HEK293 (cell line): ENCODE results near the gene CEBPG.

Experiments
- BCL11A ChIP-seq: fragments of 450-650 bp; formaldehyde crosslinking; IDR thresholded peaks from 2 replicates; pipeline ENCODE4 v1.5.1; 2016; ENCODE audit warnings: low read depth, missing biosample characterization, missing genetic modification characterization
- CTCF ChIP-seq: fragments of 450-650 bp; formaldehyde crosslinking; IDR thresholded peaks from 2 replicates; pipeline ENCODE4 v1.5.1; 2016; ENCODE audit warnings: missing biosample characterization, missing genetic modification characterization
- IKZF3 ChIP-seq: fragments of 450-650 bp; IDR thresholded peaks from 2 replicates; pipeline ENCODE4 v1.5.0; 2018; ENCODE audit warnings: missing biosample characterization, mild to moderate bottlenecking, missing genetic modification characterization, moderate library complexity
- OSR2 ChIP-seq: fragments of 450-650 bp; formaldehyde crosslinking; IDR thresholded peaks from 2 replicates; pipeline ENCODE4 v1.5.1; 2016; ENCODE audit warnings: missing biosample characterization, missing genetic modification characterization
- PATZ1 ChIP-seq: fragments of 450-650 bp; formaldehyde crosslinking; IDR thresholded peaks from 2 replicates; pipeline ENCODE4 v1.5.1; 2016; ENCODE audit warnings: missing biosample characterization, missing genetic modification characterization
- PBX3 ChIP-seq: sonication (generic); formaldehyde crosslinking; IDR thresholded peaks from 2 replicates; pipeline ENCODE4 v1.8.1; 2022; ENCODE audit warnings: mild to moderate bottlenecking, moderate library complexity, missing genetic modification reagents
- PRDM4 ChIP-seq: fragments of 450-650 bp; formaldehyde crosslinking; IDR thresholded peaks from 2 replicates; pipeline ENCODE4 v1.5.1; 2017; ENCODE audit warnings: missing biosample characterization, missing genetic modification characterization
- TCF7L2 ChIP-seq: IDR thresholded peaks from 2 replicates; pipeline ENCODE4 v1.6.1; 2011; ENCODE audit warnings: low read depth, mild to moderate bottlenecking, inconsistent platforms, low read length, moderate library complexity, borderline replicate concordance
- YY1 ChIP-seq: fragments of 450-650 bp; formaldehyde crosslinking; IDR thresholded peaks from 2 replicates; pipeline ENCODE4 v1.5.1; 2018; ENCODE audit warnings: missing biosample characterization, missing genetic modification characterization
- ZBTB21 ChIP-seq: fragments of 450-650 bp; formaldehyde crosslinking; IDR thresholded peaks from 2 replicates; pipeline ENCODE4 v1.5.1; 2017; ENCODE audit warnings: missing biosample characterization, missing genetic modification characterization
- ZFHX2 ChIP-seq: fragments of 450-650 bp; formaldehyde crosslinking; conservative IDR thresholded peaks from 2 replicates; pipeline ENCODE4 v1.5.1; 2016; ENCODE audit warnings: missing biosample characterization, missing genetic modification characterization
- ZNF10 ChIP-seq: fragments of 450-650 bp; formaldehyde crosslinking; IDR thresholded peaks from 2 replicates; pipeline ENCODE4 v1.5.1; 2017; ENCODE audit warnings: missing biosample characterization, missing genetic modification characterization
- ZNF133 ChIP-seq: fragments of 450-650 bp; formaldehyde crosslinking; IDR thresholded peaks from 2 replicates; pipeline ENCODE4 v1.5.1; 2016; ENCODE audit warnings: missing biosample characterization, missing genetic modification characterization
- ZNF214 ChIP-seq: fragments of 450-650 bp; formaldehyde crosslinking; IDR thresholded peaks from 2 replicates; pipeline ENCODE4 v1.5.1; 2017; ENCODE audit warnings: missing biosample characterization, mild to moderate bottlenecking, missing genetic modification characterization, borderline replicate concordance
- ZNF221 ChIP-seq: fragments of 450-650 bp; formaldehyde crosslinking; IDR thresholded peaks from 2 replicates; pipeline ENCODE4 v1.5.1; 2017; ENCODE audit warnings: missing biosample characterization, missing genetic modification characterization, borderline replicate concordance
- ZNF513 ChIP-seq: fragments of 450-650 bp; IDR thresholded peaks from 2 replicates; pipeline ENCODE4 v1.5.1; 2018; ENCODE audit warnings: missing biosample characterization, missing genetic modification characterization
- ZNF514 ChIP-seq: fragments of 450-650 bp; formaldehyde crosslinking; IDR thresholded peaks from 2 replicates; pipeline ENCODE4 v1.5.1; 2016; ENCODE audit warnings: missing biosample characterization, missing genetic modification characterization
- ZNF548 ChIP-seq: fragments of 450-650 bp; formaldehyde crosslinking; IDR thresholded peaks from 2 replicates; pipeline ENCODE4 v1.5.1; 2016; ENCODE audit warnings: missing biosample characterization, missing genetic modification characterization
- ZNF610 ChIP-seq: fragments of 450-650 bp; formaldehyde crosslinking; IDR thresholded peaks from 2 replicates; pipeline ENCODE4 v1.5.1; 2016; ENCODE audit warnings: missing biosample characterization, missing genetic modification characterization, borderline replicate concordance
- ZNF626 ChIP-seq: fragments of 450-650 bp; sonication (Bioruptor Pico); formaldehyde crosslinking; IDR thresholded peaks from 2 replicates; pipeline ENCODE4 v1.5.1; 2018; ENCODE audit warnings: missing biosample characterization, missing genetic modification characterization, inconsistent platforms
- ZNF629 ChIP-seq: fragments of 450-650 bp; formaldehyde crosslinking; IDR thresholded peaks from 2 replicates; pipeline ENCODE4 v1.5.1; 2017; ENCODE audit warnings: missing biosample characterization, missing genetic modification characterization
- ZNF654 ChIP-seq: fragments of 450-650 bp; formaldehyde crosslinking; IDR thresholded peaks from 2 replicates; pipeline ENCODE4 v1.5.1; 2016; ENCODE audit warnings: low read depth, missing biosample characterization, missing genetic modification characterization
- ZNF664 ChIP-seq: fragments of 450-650 bp; formaldehyde crosslinking; IDR thresholded peaks from 2 replicates; pipeline ENCODE4 v1.5.1; 2016; ENCODE audit warnings: missing biosample characterization, missing genetic modification characterization
- ZNF677 ChIP-seq: fragments of 450-650 bp; IDR thresholded peaks from 2 replicates; pipeline ENCODE4 v1.5.0; 2018; ENCODE audit warnings: missing biosample characterization, mild to moderate bottlenecking, missing genetic modification characterization, moderate library complexity
- ZNF785 ChIP-seq: fragments of 450-650 bp; formaldehyde crosslinking; IDR thresholded peaks from 2 replicates; pipeline ENCODE4 v1.5.1; 2016; ENCODE audit warnings: missing biosample characterization, missing genetic modification characterization
- ZSCAN16 ChIP-seq: fragments of 450-650 bp; formaldehyde crosslinking; IDR thresholded peaks from 2 replicates; pipeline ENCODE4 v1.5.1; 2016; ENCODE audit warnings: missing biosample characterization, missing genetic modification characterization
- ZSCAN23 ChIP-seq: fragments of 450-650 bp; formaldehyde crosslinking; IDR thresholded peaks from 2 replicates; pipeline ENCODE4 v1.5.1; 2016; ENCODE audit warnings: missing biosample characterization, missing genetic modification characterization
- ZSCAN4 ChIP-seq: fragments of 450-650 bp; formaldehyde crosslinking; IDR thresholded peaks from 2 replicates; pipeline ENCODE4 v1.5.1; 2017; ENCODE audit warnings: missing biosample characterization, missing genetic modification characterization
- ZXDB ChIP-seq: fragments of 450-650 bp; formaldehyde crosslinking; IDR thresholded peaks from 2 replicates; pipeline ENCODE4 v1.5.1; 2016; ENCODE audit warnings: missing biosample characterization, missing genetic modification characterization

Gene CEBPG

GRCh38 chr19:33355535-33355934 lies 18.0 kb upstream of the CEBPG start (continued):
- no peak for TF ChIP-seq CTCF (tag by site-specific recombination)
- TF ChIP-seq ZNF664, result no peak
- TF ChIP-seq ZSCAN16 (tag by site-specific recombination), result no peak
- no peak for TF ChIP-seq ZNF10
- TF ChIP-seq ZNF514 (tag by site-specific recombination), result no peak
- no peak for TF ChIP-seq IKZF3 (tag by site-specific recombination)
- no peak for TF ChIP-seq TCF7L2
- no peak for TF ChIP-seq ZNF513
- TF ChIP-seq OSR2 (tag by site-specific recombination), result no peak
- TF ChIP-seq YY1 (tag by site-specific recombination), result no peak
- no peak for TF ChIP-seq PRDM4 (tag by site-specific recombination)
- TF ChIP-seq ZNF654 (tag by site-specific recombination), result no peak
- peak; percentile 96 for TF ChIP-seq ZNF610 (tag by site-specific recombination)
- no peak for TF ChIP-seq ZXDB (tag by site-specific recombination)
- no peak for TF ChIP-seq ZNF214 (tag by site-specific recombination)
- no peak for TF ChIP-seq PATZ1
- TF ChIP-seq ZBTB21 (tag by site-specific recombination), result no peak
- TF ChIP-seq ZSCAN23 (tag by site-specific recombination), result no peak
- peak; percentile 75; the same call in 1 of the 2 replicates for TF ChIP-seq ZNF133 (tag by site-specific recombination)
- 0 out of 2 replicates have a peak, but pooled peaks have one; percentile 50 for TF ChIP-seq ZNF626 (tag by site-specific recombination)
- TF ChIP-seq ZNF785 (tag by site-specific recombination), result no peak
- TF ChIP-seq BCL11A (tag by site-specific recombination), result no peak
- TF ChIP-seq ZNF677 (tag by site-specific recombination), result no peak
- TF ChIP-seq ZNF629, result no peak
- no peak for TF ChIP-seq ZNF221 (tag by site-specific recombination)
- TF ChIP-seq ZFHX2, result no peak
- TF ChIP-seq PBX3, result no peak
- no peak for TF ChIP-seq ZSCAN4
- TF ChIP-seq ZNF548, result no peak
